ENCODE measurements around the gene AKAP7. TPM values are rescaled to one million over a fixed set of nuclear protein-coding genes. Genes with fewer than 3 reads are reported as not detected.

The AKAP7 gene
- total and polyA plus RNA-seq, 12 donors = 1.8 to 15.4 (median 8.7) TPM

- 84 to 90% methylated on average over 3 of the region's 3 CpGs for WGBS, 2 donors
- intact Hi-C loops (cut with DNase I) = loop anchor here in 9 of 10 donors (2.0 to 10.0 kb wide), 6 partner anchors 53 to 236 kb away; partner anchors contain the start of gene EPB41L2 (in 2 of the 9)
- H3K4me1 ChIP-seq = no peaks in the 10 kb centered on the region
Observed at GRCh38 chr6:131117878-131118277, 17.4 kb upstream of the AKAP7 start.

GRCh38 chr6:131122007-131122406, 13.3 kb upstream of the AKAP7 start:
- WGBS, 2 donors = 52 to 76% methylated on average over 3 of the region's 3 CpGs
- H3K36me3 ChIP-seq = no peaks in the 10 kb centered on the region
- H3K9me3 ChIP-seq = peaks cover 0 to 7% (median 0%) of the 10 kb centered on the region in 11 donors
- intact Hi-C loops (cut with DNase I) = no loop called here
- no peaks in the 10 kb centered on the region for H3K27me3 ChIP-seq
- DNase-seq (no peak), ATAC-seq (no peak)
- H3K4me3 ChIP-seq = no peak overlapping the region
- TF ChIP-seq CTCF (IDR thresholded peaks at IDR 0.05) = no peak
- no peaks in the 10 kb centered on the region for H3K4me1 ChIP-seq
- H3K27ac ChIP-seq = no peak overlapping the region

More at GRCh38 chr6:131117878-131118277, 17.4 kb upstream of the AKAP7 start:
- Histone ChIP-seq H3K9me3 (peaks cover 0 to 8% (median 0%) of the 10 kb centered on the region in 11 donors), H3K4me3 (no peak overlapping the region), H3K27me3 (no peaks in the 10 kb centered on the region), H3K36me3 (no peaks in the 10 kb centered on the region), H3K27ac (no peak overlapping the region)
- no peak for ATAC-seq
- TF ChIP-seq CTCF (IDR thresholded peaks at IDR 0.05) = no peak
- no peak for DNase-seq

- intact Hi-C loops (cut with DNase I) = no loop called here
- Histone ChIP-seq H3K4me3 (no peak overlapping the region), H3K27ac (no peak overlapping the region), H3K36me3 (no peaks in the 10 kb centered on the region), H3K9me3 (peaks cover 0 to 1% (median 0%) of the 10 kb centered on the region in 11 donors), H3K27me3 (no peaks in the 10 kb centered on the region), H3K4me1 (no peaks in the 10 kb centered on the region)
- no peak for DNase-seq
- TF ChIP-seq CTCF (IDR thresholded peaks at IDR 0.05) = no peak
- ATAC-seq = no peak
- WGBS, 2 donors = 54 to 67% methylated on average over 1 of the region's 1 CpG
Observed at GRCh38 chr6:131122516-131122915, 12.8 kb upstream of the AKAP7 start.

- no peaks in the 10 kb centered on the region for H3K4me1 ChIP-seq
- 58 to 75% methylated on average over 3 of the region's 3 CpGs for WGBS, 2 donors
- TF ChIP-seq CTCF (IDR thresholded peaks at IDR 0.05) = no peak
- no peak overlapping the region for H3K4me3 ChIP-seq
- H3K36me3 ChIP-seq = no peaks in the 10 kb centered on the region
- no peak overlapping the region for H3K27ac ChIP-seq
- DNase-seq (no peak), ATAC-seq (no peak)
- intact Hi-C loops (cut with DNase I) = no loop called here
- no peaks in the 10 kb centered on the region for H3K9me3 ChIP-seq
- peaks cover 0 to 3% (median 0%) of the 10 kb centered on the region in 7 donors for H3K27me3 ChIP-seq
Observed at GRCh38 chr6:131124336-131125071, 10.8 kb upstream of the AKAP7 start.
